ENCODE results near the gene TMC2.

DNA sequence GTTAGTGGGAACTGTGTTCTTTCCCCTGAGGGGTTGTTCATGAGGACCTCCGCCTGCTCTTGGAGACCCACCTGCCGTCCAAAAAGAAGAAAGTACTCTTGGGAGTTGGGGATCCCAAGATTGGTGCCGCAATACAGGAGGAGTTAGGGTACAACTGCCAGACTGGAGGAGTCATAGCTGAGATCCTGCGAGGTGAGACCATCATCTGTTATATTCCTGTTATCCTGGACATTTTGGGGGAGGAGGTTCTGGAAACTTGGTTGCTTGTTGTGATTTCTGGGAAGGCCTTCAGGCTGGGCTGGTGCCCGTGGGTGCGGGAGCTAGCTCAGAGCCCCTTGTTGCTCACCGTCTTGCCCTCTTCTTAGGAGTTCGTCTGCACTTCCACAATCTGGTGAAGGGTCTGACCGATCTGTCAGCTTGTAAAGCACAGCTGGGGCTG, 118.0 kb downstream of the TMC2 start:
- TF ChIP-seq POLR2AphosphoS5 (IDR thresholded peaks at IDR 0.05; ENCODE audit: low read depth, low read length) (peak; percentile 25), POLR2A (IDR thresholded peaks at IDR 0.05; ENCODE audit: low read depth, low read length) (0 out of 2 replicates have a peak, but pooled peaks have one; percentile 7), TAF1 (IDR thresholded peaks at IDR 0.05; ENCODE audit: borderline replicate concordance, low read depth, low read length) (no peak)
